ENCODE data around the gene PRDM16.

DNA sequence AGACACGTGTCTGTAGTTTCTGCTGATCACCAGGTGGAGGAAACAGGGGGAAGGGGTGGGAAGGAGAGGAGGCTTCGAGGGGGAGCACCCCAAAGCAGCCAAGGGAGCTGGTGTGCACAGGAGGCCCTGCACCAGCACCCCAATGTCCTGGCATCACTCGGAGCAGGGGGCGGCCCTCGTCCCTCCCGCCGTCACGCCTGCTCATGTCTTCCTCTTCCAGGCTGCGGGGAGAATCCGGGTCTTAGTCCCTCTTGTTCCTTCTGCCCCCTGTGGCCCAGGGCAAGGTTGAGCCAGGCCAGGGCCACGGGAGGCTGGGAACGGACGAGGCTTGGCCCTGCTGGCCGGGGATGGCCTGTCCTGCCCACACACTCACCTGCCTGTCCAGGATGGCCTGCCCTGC, 364.1 kb downstream of the PRDM16 start:
- TF ChIP-seq POLR2A (IDR thresholded peaks at IDR 0.05), result no peak
- TF ChIP-seq, protein P1, sequence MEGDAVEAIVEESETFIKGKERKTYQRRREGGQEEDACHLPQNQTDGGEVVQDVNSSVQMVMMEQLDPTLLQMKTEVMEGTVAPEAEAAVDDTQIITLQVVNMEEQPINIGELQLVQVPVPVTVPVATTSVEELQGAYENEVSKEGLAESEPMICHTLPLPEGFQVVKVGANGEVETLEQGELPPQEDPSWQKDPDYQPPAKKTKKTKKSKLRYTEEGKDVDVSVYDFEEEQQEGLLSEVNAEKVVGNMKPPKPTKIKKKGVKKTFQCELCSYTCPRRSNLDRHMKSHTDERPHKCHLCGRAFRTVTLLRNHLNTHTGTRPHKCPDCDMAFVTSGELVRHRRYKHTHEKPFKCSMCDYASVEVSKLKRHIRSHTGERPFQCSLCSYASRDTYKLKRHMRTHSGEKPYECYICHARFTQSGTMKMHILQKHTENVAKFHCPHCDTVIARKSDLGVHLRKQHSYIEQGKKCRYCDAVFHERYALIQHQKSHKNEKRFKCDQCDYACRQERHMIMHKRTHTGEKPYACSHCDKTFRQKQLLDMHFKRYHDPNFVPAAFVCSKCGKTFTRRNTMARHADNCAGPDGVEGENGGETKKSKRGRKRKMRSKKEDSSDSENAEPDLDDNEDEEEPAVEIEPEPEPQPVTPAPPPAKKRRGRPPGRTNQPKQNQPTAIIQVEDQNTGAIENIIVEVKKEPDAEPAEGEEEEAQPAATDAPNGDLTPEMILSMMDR (IDR thresholded peaks at IDR 0.05), result no peak
- no peak for TF ChIP-seq POLR2AphosphoS5 (IDR thresholded peaks at IDR 0.05)
- no peak for TF ChIP-seq EP300 (IDR thresholded peaks at IDR 0.05)
